Neural cell (in vitro differentiated cells): ENCODE data around the gene ESYT2.

Experiments
- EP300 ChIP-seq: fragments of 450-650 bp; conservative IDR thresholded peaks from 2 replicates; pipeline ENCODE4 v1.6.1; 2014; ENCODE audit warnings: antibody characterized with exemption, mild to moderate bottlenecking, moderate library complexity; ENCODE audit not compliant: poor library complexity, severe bottlenecking
- EZH2 ChIP-seq: fragments of 200-600, 300-800 bp; shearing (Covaris generic), sonication (generic); IDR thresholded peaks from 2 replicates; pipeline ENCODE4 v1.6.1; 2014; ENCODE audit warnings: antibody characterized with exemption, low read length, borderline replicate concordance, mild to moderate bottlenecking; ENCODE audit not compliant: insufficient read depth, poor library complexity, severe bottlenecking
- MXI1 ChIP-seq: fragments of 450-650 bp; conservative IDR thresholded peaks from 2 replicates; pipeline ENCODE4 v1.6.1; 2014; ENCODE audit warnings: antibody characterized with exemption, mild to moderate bottlenecking; ENCODE audit not compliant: poor library complexity, severe bottlenecking
- POLR2AphosphoS5 ChIP-seq: IDR thresholded peaks from 2 replicates; pipeline ENCODE4 v1.6.1; 2012
- RAD21 ChIP-seq: fragments of 450-650 bp; conservative IDR thresholded peaks from 2 replicates; pipeline ENCODE4 v1.6.1; 2014; ENCODE audit warnings: antibody characterized with exemption, mild to moderate bottlenecking, moderate library complexity
- SMC3 ChIP-seq: fragments of 450-650 bp; conservative IDR thresholded peaks from 2 replicates; pipeline ENCODE4 v1.6.1; 2014; ENCODE audit warnings: antibody characterized with exemption, mild to moderate bottlenecking, moderate library complexity; ENCODE audit not compliant: poor library complexity
- TAF1 ChIP-seq: IDR thresholded peaks from 2 replicates; pipeline ENCODE4 v1.6.1; 2012; ENCODE audit warnings: low read depth
- TF ChIP-seq, protein P1 (sequence below): fragments of 450-650 bp; IDR thresholded peaks from 2 replicates; pipeline ENCODE4 v1.5.1; 2014; ENCODE audit warnings: antibody characterized with exemption, mild to moderate bottlenecking, moderate library complexity; ENCODE audit not compliant: poor library complexity, severe bottlenecking
- TF ChIP-seq, protein P2 (sequence below): IDR thresholded peaks from 2 replicates; pipeline ENCODE4 v1.6.1; 2012; ENCODE audit warnings: borderline replicate concordance

DNA sequence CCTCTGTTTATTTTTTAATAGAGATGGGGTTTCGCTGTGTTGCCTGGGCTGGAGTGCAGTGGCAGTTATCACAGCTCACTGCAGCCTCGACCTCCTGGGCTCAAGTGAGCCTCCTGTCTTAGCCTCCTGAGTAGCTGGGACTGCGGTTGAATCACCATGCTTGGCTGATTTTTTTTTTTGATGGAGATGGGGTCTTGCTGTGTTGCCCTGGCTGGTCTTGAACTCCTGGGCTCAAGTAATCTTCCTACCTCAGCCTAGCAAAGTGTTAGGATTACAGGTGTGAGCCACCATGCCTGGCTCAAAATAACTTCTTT lies 35.2 kb upstream of the ESYT2 start:
- TF ChIP-seq, protein P1, sequence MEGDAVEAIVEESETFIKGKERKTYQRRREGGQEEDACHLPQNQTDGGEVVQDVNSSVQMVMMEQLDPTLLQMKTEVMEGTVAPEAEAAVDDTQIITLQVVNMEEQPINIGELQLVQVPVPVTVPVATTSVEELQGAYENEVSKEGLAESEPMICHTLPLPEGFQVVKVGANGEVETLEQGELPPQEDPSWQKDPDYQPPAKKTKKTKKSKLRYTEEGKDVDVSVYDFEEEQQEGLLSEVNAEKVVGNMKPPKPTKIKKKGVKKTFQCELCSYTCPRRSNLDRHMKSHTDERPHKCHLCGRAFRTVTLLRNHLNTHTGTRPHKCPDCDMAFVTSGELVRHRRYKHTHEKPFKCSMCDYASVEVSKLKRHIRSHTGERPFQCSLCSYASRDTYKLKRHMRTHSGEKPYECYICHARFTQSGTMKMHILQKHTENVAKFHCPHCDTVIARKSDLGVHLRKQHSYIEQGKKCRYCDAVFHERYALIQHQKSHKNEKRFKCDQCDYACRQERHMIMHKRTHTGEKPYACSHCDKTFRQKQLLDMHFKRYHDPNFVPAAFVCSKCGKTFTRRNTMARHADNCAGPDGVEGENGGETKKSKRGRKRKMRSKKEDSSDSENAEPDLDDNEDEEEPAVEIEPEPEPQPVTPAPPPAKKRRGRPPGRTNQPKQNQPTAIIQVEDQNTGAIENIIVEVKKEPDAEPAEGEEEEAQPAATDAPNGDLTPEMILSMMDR = no peak
- TF ChIP-seq MXI1 (no peak), POLR2AphosphoS5 (no peak), SMC3 (no peak), TAF1 (no peak), EZH2 (no peak), RAD21 (no peak), EP300 (no peak)
- TF ChIP-seq, protein P2, sequence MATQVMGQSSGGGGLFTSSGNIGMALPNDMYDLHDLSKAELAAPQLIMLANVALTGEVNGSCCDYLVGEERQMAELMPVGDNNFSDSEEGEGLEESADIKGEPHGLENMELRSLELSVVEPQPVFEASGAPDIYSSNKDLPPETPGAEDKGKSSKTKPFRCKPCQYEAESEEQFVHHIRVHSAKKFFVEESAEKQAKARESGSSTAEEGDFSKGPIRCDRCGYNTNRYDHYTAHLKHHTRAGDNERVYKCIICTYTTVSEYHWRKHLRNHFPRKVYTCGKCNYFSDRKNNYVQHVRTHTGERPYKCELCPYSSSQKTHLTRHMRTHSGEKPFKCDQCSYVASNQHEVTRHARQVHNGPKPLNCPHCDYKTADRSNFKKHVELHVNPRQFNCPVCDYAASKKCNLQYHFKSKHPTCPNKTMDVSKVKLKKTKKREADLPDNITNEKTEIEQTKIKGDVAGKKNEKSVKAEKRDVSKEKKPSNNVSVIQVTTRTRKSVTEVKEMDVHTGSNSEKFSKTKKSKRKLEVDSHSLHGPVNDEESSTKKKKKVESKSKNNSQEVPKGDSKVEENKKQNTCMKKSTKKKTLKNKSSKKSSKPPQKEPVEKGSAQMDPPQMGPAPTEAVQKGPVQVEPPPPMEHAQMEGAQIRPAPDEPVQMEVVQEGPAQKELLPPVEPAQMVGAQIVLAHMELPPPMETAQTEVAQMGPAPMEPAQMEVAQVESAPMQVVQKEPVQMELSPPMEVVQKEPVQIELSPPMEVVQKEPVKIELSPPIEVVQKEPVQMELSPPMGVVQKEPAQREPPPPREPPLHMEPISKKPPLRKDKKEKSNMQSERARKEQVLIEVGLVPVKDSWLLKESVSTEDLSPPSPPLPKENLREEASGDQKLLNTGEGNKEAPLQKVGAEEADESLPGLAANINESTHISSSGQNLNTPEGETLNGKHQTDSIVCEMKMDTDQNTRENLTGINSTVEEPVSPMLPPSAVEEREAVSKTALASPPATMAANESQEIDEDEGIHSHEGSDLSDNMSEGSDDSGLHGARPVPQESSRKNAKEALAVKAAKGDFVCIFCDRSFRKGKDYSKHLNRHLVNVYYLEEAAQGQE = no peak
